T-helper 2 cell treated with Interferon-gamma antibody and Interleukin-4, amounts not matched to agents 5 μg/mL and 100 μg/mL, for 36 hours (primary cell): ENCODE data around the gene RHOB.
"Not testable (repeated sequence)": the region's sequence is repeated elsewhere in the genome, so short reads cannot be mapped to it uniquely, and the experiment has no call there.

ENCODE experiments used
- DNase-seq: peaks from one replicate; pipeline ENCODE4 v3.0.0; 2021; ENCODE audit warnings: low spot score
- H3K27ac Mint-ChIP-seq: one replicate; pipeline ENCODE4 v1.8.0; 2021; ENCODE audit warnings: mild to moderate bottlenecking, mixed read lengths
- H3K27me3 Mint-ChIP-seq: one replicate; pipeline ENCODE4 v1.8.0; 2021; ENCODE audit warnings: low read depth, mixed read lengths
- H3K36me3 Mint-ChIP-seq: one replicate; pipeline ENCODE4 v1.8.0; 2021; ENCODE audit warnings: low read depth, mixed read lengths
- H3K4me1 Mint-ChIP-seq: one replicate; pipeline ENCODE4 v1.8.0; 2021; ENCODE audit warnings: low read depth, mixed read lengths
- H3K4me3 Mint-ChIP-seq: one replicate; pipeline ENCODE4 v1.8.0; 2022; ENCODE audit warnings: mild to moderate bottlenecking, moderate library complexity, mixed read lengths
- H3K9me3 Mint-ChIP-seq: one replicate; pipeline ENCODE4 v1.8.0; 2021; ENCODE audit warnings: mixed read lengths

The RHOB gene

GRCh38 chr2:20416723-20417122 is 30.2 kb upstream of the RHOB start:
- H3K27me3 Mint-ChIP-seq, result peaks cover 34% of the 10 kb centered on the region
- peaks cover 9% of the 10 kb centered on the region for H3K4me1 Mint-ChIP-seq
- no peaks in the 10 kb centered on the region for H3K9me3 Mint-ChIP-seq
- no peak for DNase-seq
- no peak overlapping the region for H3K4me3 Mint-ChIP-seq
- H3K27ac Mint-ChIP-seq, result no peak overlapping the region
- no peaks in the 10 kb centered on the region for H3K36me3 Mint-ChIP-seq

GRCh38 chr2:20417230-20417821 is 29.5 kb upstream of the RHOB start:
- not testable (repeated sequence) for H3K27ac Mint-ChIP-seq, H3K4me3 Mint-ChIP-seq, H3K36me3 Mint-ChIP-seq, H3K4me1 Mint-ChIP-seq, DNase-seq, H3K9me3 Mint-ChIP-seq
- H3K27me3 Mint-ChIP-seq, result peaks cover 32% of the 10 kb centered on the region

GRCh38 chr2:20418519-20418918 is 28.4 kb upstream of the RHOB start:
- Mint-ChIP-seq H3K27me3 (peaks cover 25% of the 10 kb centered on the region), H3K36me3 (no peaks in the 10 kb centered on the region), H3K4me3 (no peak overlapping the region), H3K9me3 (no peaks in the 10 kb centered on the region), H3K27ac (no peak overlapping the region), H3K4me1 (peaks cover 12% of the 10 kb centered on the region)
- no peak for DNase-seq

- Mint-ChIP-seq H3K36me3 (no peaks in the 10 kb centered on the region), H3K27me3 (peaks cover 20% of the 10 kb centered on the region), H3K4me1 (peaks cover 15% of the 10 kb centered on the region), H3K4me3 (no peak overlapping the region), H3K27ac (no peak overlapping the region), H3K9me3 (no peaks in the 10 kb centered on the region)
- no peak for DNase-seq
Observed at GRCh38 chr2:20419007-20419576, 27.8 kb upstream of the RHOB start.

- no peak for DNase-seq
- Mint-ChIP-seq H3K36me3 (no peaks in the 10 kb centered on the region), H3K27me3 (peaks cover 16% of the 10 kb centered on the region), H3K9me3 (no peaks in the 10 kb centered on the region), H3K4me3 (no peak overlapping the region), H3K27ac (no peak overlapping the region), H3K4me1 (peaks cover 19% of the 10 kb centered on the region)
Observed at GRCh38 chr2:20419752-20420151, 27.1 kb upstream of the RHOB start.

GRCh38 chr2:20421336-20421987 is 25.4 kb upstream of the RHOB start:
- no peaks in the 10 kb centered on the region for H3K9me3 Mint-ChIP-seq
- no peak overlapping the region for H3K4me3 Mint-ChIP-seq
- H3K36me3 Mint-ChIP-seq, result no peaks in the 10 kb centered on the region
- peaks cover 18% of the 10 kb centered on the region for H3K4me1 Mint-ChIP-seq
- peaks cover 8% of the 10 kb centered on the region for H3K27me3 Mint-ChIP-seq
- no peak overlapping the region for H3K27ac Mint-ChIP-seq
- DNase-seq, result no peak

- no peaks in the 10 kb centered on the region for H3K9me3 Mint-ChIP-seq
- no peaks in the 10 kb centered on the region for H3K36me3 Mint-ChIP-seq
- peaks cover 4% of the 10 kb centered on the region for H3K27me3 Mint-ChIP-seq
- no peak overlapping the region for H3K27ac Mint-ChIP-seq
- no peak for DNase-seq
- no peak overlapping the region for H3K4me3 Mint-ChIP-seq
- H3K4me1 Mint-ChIP-seq, result peaks cover 16% of the 10 kb centered on the region
Observed at GRCh38 chr2:20421988-20422370, 24.9 kb upstream of the RHOB start.

- H3K9me3 Mint-ChIP-seq, result no peaks in the 10 kb centered on the region
- DNase-seq, result no peak
Observed at GRCh38 chr2:20422402-20423271, 24.2 kb upstream of the RHOB start.

GRCh38 chr2:20423359-20423758 is 23.5 kb upstream of the RHOB start:
- H3K36me3 Mint-ChIP-seq, result no peaks in the 10 kb centered on the region
- H3K9me3 Mint-ChIP-seq, result no peaks in the 10 kb centered on the region
- H3K4me3 Mint-ChIP-seq, result no peak overlapping the region
- H3K4me1 Mint-ChIP-seq, result peaks cover 16% of the 10 kb centered on the region
- no peak overlapping the region for H3K27ac Mint-ChIP-seq
- H3K27me3 Mint-ChIP-seq, result peaks cover 3% of the 10 kb centered on the region
- DNase-seq, result no peak

More at GRCh38 chr2:20422402-20423271, 24.2 kb upstream of the RHOB start:
- Mint-ChIP-seq H3K36me3 (no peaks in the 10 kb centered on the region), H3K4me3 (no peak overlapping the region), H3K27me3 (peaks cover 4% of the 10 kb centered on the region), H3K4me1 (peaks cover 16% of the 10 kb centered on the region), H3K27ac (no peak overlapping the region)

- H3K4me1 Mint-ChIP-seq, result peaks cover 16% of the 10 kb centered on the region
- no peaks in the 10 kb centered on the region for H3K36me3 Mint-ChIP-seq
- peaks cover 2% of the 10 kb centered on the region for H3K27me3 Mint-ChIP-seq
- H3K27ac Mint-ChIP-seq, result peak overlapping the region; percentile 76
- H3K9me3 Mint-ChIP-seq, result no peaks in the 10 kb centered on the region
- H3K4me3 Mint-ChIP-seq, result no peak overlapping the region
- no peak for DNase-seq
Observed at GRCh38 chr2:20423847-20424246, 23.0 kb upstream of the RHOB start.

GRCh38 chr2:20424300-20425290 is 22.3 kb upstream of the RHOB start:
- H3K36me3 Mint-ChIP-seq, result no peaks in the 10 kb centered on the region
- peak overlapping the region; percentile 79 for H3K27ac Mint-ChIP-seq
- H3K4me1 Mint-ChIP-seq, result peaks cover 18% of the 10 kb centered on the region
- peak; percentile 38 for DNase-seq
- no peaks in the 10 kb centered on the region for H3K9me3 Mint-ChIP-seq
- H3K4me3 Mint-ChIP-seq, result peak overlapping the region; percentile 45
- peaks cover 2% of the 10 kb centered on the region for H3K27me3 Mint-ChIP-seq

- H3K27ac Mint-ChIP-seq, result peak overlapping the region; percentile 79
- no peak for DNase-seq
- H3K9me3 Mint-ChIP-seq, result no peaks in the 10 kb centered on the region
Observed at GRCh38 chr2:20425371-20425881, 21.4 kb upstream of the RHOB start.

GRCh38 chr2:20425884-20426283 is 21.0 kb upstream of the RHOB start:
- DNase-seq, result no peak
- Mint-ChIP-seq H3K4me3 (no peak overlapping the region), H3K27me3 (no peaks in the 10 kb centered on the region), H3K4me1 (peaks cover 29% of the 10 kb centered on the region), H3K9me3 (no peaks in the 10 kb centered on the region), H3K36me3 (no peaks in the 10 kb centered on the region), H3K27ac (no peak overlapping the region)

More at GRCh38 chr2:20425371-20425881, 21.4 kb upstream of the RHOB start:
- Mint-ChIP-seq H3K4me1 (peaks cover 25% of the 10 kb centered on the region), H3K27me3 (no peaks in the 10 kb centered on the region), H3K36me3 (no peaks in the 10 kb centered on the region), H3K4me3 (peak overlapping the region; percentile 45)
